HCT116 (cell line): ENCODE data around the gene ZNF536. TPM values are rescaled to one million over a fixed set of nuclear protein-coding genes. Genes with fewer than 3 reads are reported as not detected.

Experiments used
- ATAC-seq: fragments of 200-7000 bp; cut with Tn5 transposase; 2 replicates; pipeline ENCODE4 v1.9.1; 2020; ENCODE audit warnings: mild to moderate bottlenecking, moderate library complexity
- BruUV-seq: library from RNA; stranded (reverse); fragments of 400-500 nt; replicated peaks from 2 replicates; lab custom pipeline; 2021; lab: Mats Ljungman, UMichigan
- CTCF ChIA-PET: fragments of 300-600 bp; sonication (Branson Sonifier 250); formaldehyde crosslinking; loops from one replicate; lab custom pipeline; 2021; ENCODE audit warnings: antibody characterized with exemption; lab: Charles Lee
- POLR2A ChIA-PET: fragments of 300-600, 350-600 bp; sonication (Branson Sonifier 250); formaldehyde crosslinking; loops from one replicate; lab custom pipeline; 2021; ENCODE audit warnings: antibody characterized with exemption; lab: Charles Lee
- RAD21 ChIA-PET, 2 experiments: fragments of 300-600 bp; sonication (Branson Sonifier 250); formaldehyde crosslinking; loops; one replicate each; lab custom pipeline; 2023; ENCODE audit warnings: low total read pairs in 2 of 2; ENCODE audit not compliant: uncharacterized antibody in 2 of 2, unreplicated experiment in 2 of 2, low non-redundant PET in 1 of 2; lab: Charles Lee
- DNase-seq: peaks from one replicate; pipeline ENCODE4 v3.0.0-alpha.2; 2010; ENCODE audit warnings: low read depth, low spot score
- H2AFZ ChIP-seq: fragments of 200-600 bp; shearing (Covaris generic), sonication (generic); 2 replicates; pipeline ENCODE4 v1.6.1; 2017; ENCODE audit warnings: low read depth, mixed run types, mixed read lengths, antibody characterized with exemption, low read length; ENCODE audit not compliant: poor library complexity, severe bottlenecking
- H3K27ac ChIP-seq: 2 replicates; pipeline ENCODE4 v1.5.1; 2012; ENCODE audit warnings: low read depth, low read length
- H3K27me3 ChIP-seq: fragments of 200-600 bp; sonication (generic); 2 replicates; pipeline ENCODE4 v1.6.1; 2016; ENCODE audit warnings: mixed run types, low read length, mixed read lengths; ENCODE audit not compliant: insufficient read depth
- H3K36me3 ChIP-seq, 2 experiments: fragments of 200-500 bp in 1 of 2; fragments of 200-600 bp in 1 of 2; sonication (Bioruptor generic) in 1 of 2; sonication (generic) in 1 of 2; 2 replicates each; pipeline versions ENCODE4 v1.5.1 to v1.6.1; 2014 to 2016; ENCODE audit warnings: low read length in 2 of 2, inconsistent platforms in 1 of 2, mixed read lengths in 1 of 2, mixed run types in 1 of 2; ENCODE audit not compliant: insufficient read depth in 2 of 2, control insufficient read depth in 1 of 2
- H3K4me1 ChIP-seq, 2 experiments: fragments of 200-600 bp in 1 of 2; sonication (generic) in 1 of 2; 2 replicates each; pipeline versions ENCODE4 v1.5.1 to v1.6.1; 2012 to 2017; ENCODE audit warnings: low read length in 2 of 2, inconsistent platforms in 1 of 2, mild to moderate bottlenecking in 1 of 2, mixed read lengths in 1 of 2, mixed run types in 1 of 2, moderate library complexity in 1 of 2; ENCODE audit not compliant: insufficient read depth in 2 of 2, control insufficient read depth in 1 of 2
- H3K4me2 ChIP-seq: fragments of 200-600 bp; sonication (generic); 2 replicates; pipeline ENCODE4 v1.6.1; 2017; ENCODE audit warnings: mixed run types, low read length, mixed read lengths
- H3K4me3 ChIP-seq, 2 experiments: fragments of 200-600 bp in 1 of 2; sonication (generic) in 1 of 2; replicated peaks in 1 of 2; 2 replicates each; pipeline ENCODE4 v1.5.1; 2011 to 2016; ENCODE audit warnings: low read length in 2 of 2, control low read depth in 1 of 2, low read depth in 1 of 2, mild to moderate bottlenecking in 1 of 2, mixed read lengths in 1 of 2, mixed run types in 1 of 2
- H3K79me2 ChIP-seq: fragments of 200-600 bp; sonication (generic); 2 replicates; pipeline ENCODE4 v1.6.1; 2017; ENCODE audit warnings: mild to moderate bottlenecking, mixed run types, low read length, moderate library complexity, mixed read lengths; ENCODE audit not compliant: insufficient read depth
- H3K9ac ChIP-seq: fragments of 200-600 bp; sonication (generic); 2 replicates; pipeline ENCODE4 v1.6.1; 2016; ENCODE audit warnings: low read length, mixed read lengths
- H3K9me2 ChIP-seq: fragments of 200-600 bp; sonication (generic), shearing (Covaris generic); 2 replicates; pipeline ENCODE4 v1.6.1; 2017; ENCODE audit warnings: mixed run types, mild to moderate bottlenecking, moderate library complexity; ENCODE audit not compliant: insufficient read depth
- H3K9me3 ChIP-seq, 2 experiments: fragments of 200-500 bp in 1 of 2; fragments of 200-600 bp in 1 of 2; sonication (Bioruptor generic) in 1 of 2; sonication (generic) in 1 of 2; 2 replicates each; pipeline ENCODE4 v1.6.1; 2014 to 2017; ENCODE audit warnings: low read length in 2 of 2, mixed read lengths in 2 of 2, inconsistent platforms in 1 of 2, low read depth in 1 of 2, mild to moderate bottlenecking in 1 of 2, mixed run types in 1 of 2, moderate library complexity in 1 of 2; ENCODE audit not compliant: control insufficient read depth in 1 of 2, insufficient read depth in 1 of 2
- H4K20me1 ChIP-seq: fragments of 200-600 bp; sonication (generic), shearing (Covaris generic); 2 replicates; pipeline ENCODE4 v1.6.1; 2017; ENCODE audit warnings: mixed run types, mild to moderate bottlenecking, moderate library complexity; ENCODE audit not compliant: insufficient read depth
- CBX3 ChIP-seq: IDR thresholded peaks from 2 replicates; pipeline ENCODE4 v1.6.1; 2012; ENCODE audit warnings: low read depth
- CEBPB ChIP-seq: IDR thresholded peaks from 2 replicates; pipeline ENCODE4 v1.6.1; 2012; ENCODE audit warnings: low read depth
- EGR1 ChIP-seq: IDR thresholded peaks from 2 replicates; pipeline ENCODE4 v1.6.1; 2012; ENCODE audit warnings: low read depth
- FOSL1 ChIP-seq: IDR thresholded peaks from 2 replicates; pipeline ENCODE4 v1.6.1; 2012; ENCODE audit warnings: low read depth
- JUND ChIP-seq: IDR thresholded peaks from 2 replicates; pipeline ENCODE4 v1.6.1; 2012
- SIN3A ChIP-seq: IDR thresholded peaks from 2 replicates; pipeline ENCODE4 v1.6.1; 2012; ENCODE audit warnings: low read depth
- SP1 ChIP-seq: IDR thresholded peaks from 2 replicates; pipeline ENCODE4 v1.6.1; 2012; ENCODE audit warnings: low read depth
- YY1 ChIP-seq: IDR thresholded peaks from 2 replicates; pipeline ENCODE4 v1.6.1; 2011; ENCODE audit warnings: low read length, low read depth, moderate library complexity, mild to moderate bottlenecking; ENCODE audit not compliant: insufficient replicate concordance; ENCODE audit errors: extremely low read depth
- ZBTB33 ChIP-seq: IDR thresholded peaks from 2 replicates; pipeline ENCODE4 v1.6.1; 2011; ENCODE audit warnings: mild to moderate bottlenecking, low read length, moderate library complexity; ENCODE audit not compliant: insufficient replicate concordance; ENCODE audit errors: extremely low read depth
- ZFX ChIP-seq: fragments of 450-650 bp; IDR thresholded peaks from 2 replicates; pipeline ENCODE4 v1.6.1; 2017
- ZNF274 ChIP-seq: fragments of 200-500 bp; sonication (Bioruptor generic); IDR thresholded peaks from 2 replicates; pipeline ENCODE4 v1.6.1; 2014; ENCODE audit warnings: mild to moderate bottlenecking, low read depth, low read length, inconsistent platforms
- intact Hi-C: fragments of 100-400 bp; cut with micrococcal nuclease; formaldehyde crosslinking; loops from 2 replicates; pipeline ENCODE4 v1.10.0; 2022
- total RNA-seq: library from RNA; stranded (reverse); gene quantifications from one replicate; pipeline ENCODE4 v1.2.1, GENCODE V29; 2021; ENCODE audit not compliant: unreplicated experiment

Gene ZNF536
- total RNA-seq, 1 experiment from 2014 or later = not detected

DNA sequence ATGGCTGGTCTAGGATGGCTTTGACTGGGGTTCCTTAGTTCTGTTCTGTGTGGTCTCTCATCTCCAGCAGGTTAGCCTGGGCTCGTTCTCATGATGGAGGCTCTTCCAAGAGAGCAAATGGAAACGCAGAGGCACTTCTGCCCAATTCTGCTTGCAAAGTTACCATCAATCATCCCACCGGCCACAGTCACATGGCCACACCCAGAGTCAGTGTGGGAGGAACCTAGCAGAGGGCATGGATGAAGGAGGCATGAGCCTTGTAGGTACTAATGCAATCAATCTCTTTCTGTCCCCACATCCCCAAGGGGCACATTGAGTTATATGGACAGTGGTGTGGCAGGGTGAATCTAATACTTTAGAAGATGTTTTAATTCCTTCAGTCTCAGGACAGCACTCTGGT is 207.2 kb downstream of the ZNF536 start:
- Histone ChIP-seq H2AFZ (no peak overlapping the region), H3K79me2 (no peaks in the 10 kb centered on the region), H3K9me2 (no peaks in the 10 kb centered on the region), H3K27ac (no peak overlapping the region), H3K27me3 (no peaks in the 10 kb centered on the region), H3K4me1 (no peaks in the 10 kb centered on the region), H4K20me1 (no peaks in the 10 kb centered on the region), H3K4me2 (no peak overlapping the region), H3K4me3 (no peak overlapping the region), H3K9me3 (no peaks in the 10 kb centered on the region), H3K9ac (no peak overlapping the region), H3K36me3 (no peaks in the 10 kb centered on the region)
- POLR2A ChIA-PET = no interaction called here
- DNase-seq = no peak
- no peak for ATAC-seq
- TF ChIP-seq ZFX (no peak), ZNF274 (no peak), SIN3A (no peak), SP1 (no peak), EGR1 (no peak), YY1 (no peak), ZBTB33 (no peak)
- CTCF ChIA-PET = no interaction called here
- BruUV-seq = no TSS peak
- RAD21 ChIA-PET = no interaction called here
- intact Hi-C loops = no loop called here

- intact Hi-C loops = no loop called here
- DNase-seq (no peak), ATAC-seq (no peak)
- no peak overlapping the region for H3K4me3 ChIP-seq
- H3K4me2 ChIP-seq = no peak overlapping the region
- H3K27me3 ChIP-seq = no peaks in the 10 kb centered on the region
- H4K20me1 ChIP-seq = no peaks in the 10 kb centered on the region
- no TSS peak for BruUV-seq
- no peaks in the 10 kb centered on the region for H3K9me2 ChIP-seq
- RAD21 ChIA-PET = no interaction called here
- no peak overlapping the region for H3K27ac ChIP-seq
- POLR2A ChIA-PET = no interaction called here
- H3K79me2 ChIP-seq = no peaks in the 10 kb centered on the region
- CTCF ChIA-PET = no interaction called here
- no peak overlapping the region for H2AFZ ChIP-seq
- H3K4me1 ChIP-seq = no peaks in the 10 kb centered on the region
- no peak overlapping the region for H3K9ac ChIP-seq
- no peaks in the 10 kb centered on the region for H3K9me3 ChIP-seq
- TF ChIP-seq CBX3 (no peak), JUND (no peak), CEBPB (no peak), ZBTB33 (no peak), FOSL1 (no peak)
- H3K36me3 ChIP-seq = no peaks in the 10 kb centered on the region
Measured at GRCh38 chr19:30580673-30581072, 208.5 kb downstream of the ZNF536 start.
